Osteoblast (primary cell): ENCODE data around the gene CPZ. TPM values are rescaled to one million over a fixed set of nuclear protein-coding genes. Genes with fewer than 3 reads are reported as not detected.
A peak's percentile ranks its signal among the peaks of the same experiment; 100 is the strongest.

Source experiments
- DNase-seq: peaks from one replicate; pipeline ENCODE4 v3.0.0; 2011; ENCODE audit warnings: low spot score, mixed read lengths; ENCODE audit not compliant: insufficient read length; ENCODE audit errors: missing footprints
- H2AFZ ChIP-seq: 2 replicates; pipeline ENCODE4 v1.6.0; 2011; ENCODE audit warnings: mild to moderate bottlenecking, low read length
- H3K27ac ChIP-seq: 2 replicates; pipeline ENCODE4 v1.5.1; 2011; ENCODE audit warnings: mild to moderate bottlenecking, low read depth, low read length, moderate library complexity
- H3K27me3 ChIP-seq: 2 replicates; pipeline ENCODE4 v1.6.0; 2012; ENCODE audit warnings: mild to moderate bottlenecking, control low read depth, inconsistent platforms, low read length, moderate library complexity; ENCODE audit not compliant: insufficient read depth
- H3K36me3 ChIP-seq: 2 replicates; pipeline ENCODE4 v1.5.1; 2011; ENCODE audit warnings: mild to moderate bottlenecking, low read length, control low read depth, moderate library complexity; ENCODE audit not compliant: insufficient read depth
- H3K4me1 ChIP-seq: 2 replicates; pipeline ENCODE4 v1.5.1; 2011; ENCODE audit warnings: mild to moderate bottlenecking, low read length, control low read depth, moderate library complexity; ENCODE audit not compliant: insufficient read depth
- H3K4me2 ChIP-seq: 2 replicates; pipeline ENCODE4 v1.6.0; 2011; ENCODE audit warnings: mild to moderate bottlenecking, low read length; ENCODE audit not compliant: insufficient read depth
- H3K4me3 ChIP-seq: fragments of 200-600 bp; sonication (generic); 3 replicates; pipeline ENCODE4 v1.5.1; 2012; ENCODE audit warnings: mild to moderate bottlenecking, low read length, inconsistent platforms; ENCODE audit not compliant: insufficient read depth
- H3K79me2 ChIP-seq: 2 replicates; pipeline ENCODE4 v1.6.0; 2012; ENCODE audit warnings: mild to moderate bottlenecking, low read length, control low read depth, inconsistent platforms; ENCODE audit not compliant: insufficient read depth
- H3K9me3 ChIP-seq: 2 replicates; pipeline ENCODE4 v1.5.1; 2011; ENCODE audit warnings: low read depth, low read length, control low read depth
- H4K20me1 ChIP-seq: 2 replicates; pipeline ENCODE4 v1.6.0; 2012; ENCODE audit warnings: mild to moderate bottlenecking, low read length, control low read depth; ENCODE audit not compliant: insufficient read depth
- CTCF ChIP-seq: IDR thresholded peaks from 2 replicates; pipeline ENCODE4 v1.5.1; 2011; ENCODE audit warnings: mild to moderate bottlenecking, low read depth, low read length, moderate library complexity; ENCODE audit errors: extremely low read depth
- total RNA-seq: library from RNA; depleted of rRNA; stranded (reverse); fragments of >200 nt; gene quantifications from 2 replicates; pipeline ENCODE4 v1.2.3, GENCODE V29; 2012

Gene CPZ
- total RNA-seq, 1 donor = 44.5 TPM

DNA sequence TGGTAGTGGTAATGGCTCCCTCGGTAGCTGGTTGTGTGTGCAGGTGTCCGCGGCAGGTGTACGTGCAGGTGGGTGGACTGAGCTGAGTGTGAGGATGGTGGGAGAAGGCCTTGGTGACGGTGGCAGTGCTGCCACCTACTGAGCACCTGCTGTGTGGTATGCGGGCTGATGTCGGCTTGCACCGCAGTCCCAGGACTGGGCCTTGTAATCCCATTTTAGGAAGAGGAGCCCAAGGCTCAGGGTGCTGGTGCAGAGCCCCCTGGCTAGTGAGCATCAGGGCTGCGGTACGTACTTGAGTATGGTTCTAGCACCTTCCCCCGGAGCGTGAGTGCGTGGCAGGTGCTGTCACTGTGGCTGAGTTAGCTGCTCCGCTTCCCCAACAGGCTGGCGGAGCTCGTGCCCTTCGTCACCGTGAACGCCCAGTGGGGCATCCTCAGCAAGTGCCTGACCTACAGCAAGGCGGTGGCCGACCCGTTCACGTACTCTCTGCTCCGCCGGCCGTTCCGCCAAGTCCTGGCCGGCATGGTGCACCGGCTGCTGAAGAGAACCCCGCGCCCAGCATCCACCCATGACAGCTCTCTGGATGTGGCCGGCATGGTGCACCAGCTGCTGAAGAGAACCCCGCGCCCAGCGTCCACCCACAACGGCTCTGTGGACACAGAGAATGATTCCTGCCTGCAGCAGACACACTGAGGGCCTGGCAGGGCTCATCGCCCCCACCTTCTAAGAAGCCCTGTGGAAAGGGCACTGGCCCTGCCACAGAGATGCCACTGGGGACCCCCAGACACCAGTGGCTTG lies 5.7 kb upstream of the CPZ start:
- no peak overlapping the region for H3K4me3 ChIP-seq
- peak; percentile 88 for DNase-seq
- H3K79me2 ChIP-seq = no peaks in the 10 kb centered on the region
- no peaks in the 10 kb centered on the region for H3K9me3 ChIP-seq
- H3K27ac ChIP-seq = no peak overlapping the region
- H3K27me3 ChIP-seq = peaks cover 36% of the 10 kb centered on the region
- no peak overlapping the region for H3K4me2 ChIP-seq
- no peaks in the 10 kb centered on the region for H3K4me1 ChIP-seq
- no peaks in the 10 kb centered on the region for H3K36me3 ChIP-seq
- TF ChIP-seq CTCF = no peak
- H4K20me1 ChIP-seq = no peaks in the 10 kb centered on the region
- no peak overlapping the region for H2AFZ ChIP-seq

DNA sequence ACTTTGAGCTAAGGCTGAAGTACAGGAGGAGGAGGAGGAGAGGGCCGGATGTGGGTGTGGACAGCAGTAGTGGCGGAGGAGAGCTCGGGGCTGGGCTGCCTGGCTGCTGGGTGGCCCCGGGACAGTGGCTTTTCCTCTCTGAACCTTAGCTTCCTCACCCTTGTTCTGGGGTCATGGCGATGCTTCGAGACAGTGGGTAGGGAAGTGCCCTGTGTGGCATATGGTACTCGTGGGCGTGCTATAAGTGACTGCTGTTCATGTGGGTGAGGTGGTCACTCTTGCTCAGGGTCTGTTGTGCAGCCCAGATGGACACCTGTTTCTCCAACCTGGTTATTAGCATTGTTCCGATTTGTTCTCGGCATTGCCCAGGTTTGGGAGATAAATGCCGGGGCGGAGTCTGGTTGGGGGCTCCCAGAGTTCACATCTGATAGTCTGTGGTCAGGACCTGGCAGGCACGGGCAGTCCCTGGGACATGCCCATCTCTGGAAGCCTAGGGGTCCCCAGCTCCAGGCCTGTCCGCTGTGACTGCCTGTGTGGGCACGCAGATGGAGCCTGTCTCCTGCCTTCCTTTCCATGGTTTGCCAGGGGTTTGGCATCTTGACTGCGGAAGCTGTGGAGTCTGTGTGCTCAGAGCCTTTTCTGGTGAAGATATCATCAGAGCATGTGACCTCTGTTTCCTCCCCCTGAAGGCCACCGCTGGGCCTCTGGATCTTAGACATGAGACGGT lies 4.9 kb upstream of the CPZ start:
- TF ChIP-seq CTCF = no peak
- peaks cover 43% of the 10 kb centered on the region for H3K27me3 ChIP-seq
- no peak overlapping the region for H3K27ac ChIP-seq
- H3K36me3 ChIP-seq = no peaks in the 10 kb centered on the region
- no peak overlapping the region for H3K4me3 ChIP-seq
- H3K9me3 ChIP-seq = no peaks in the 10 kb centered on the region
- H3K4me2 ChIP-seq = no peak overlapping the region
- DNase-seq = peak; percentile 30
- no peaks in the 10 kb centered on the region for H4K20me1 ChIP-seq
- no peaks in the 10 kb centered on the region for H3K79me2 ChIP-seq
- no peak overlapping the region for H2AFZ ChIP-seq
- peaks cover 4% of the 10 kb centered on the region for H3K4me1 ChIP-seq

GRCh38 chr4:8588196-8588470 lies 4.4 kb upstream of the CPZ start:
- no peak overlapping the region for H3K4me2 ChIP-seq
- H3K4me3 ChIP-seq = no peak overlapping the region
- no peaks in the 10 kb centered on the region for H3K36me3 ChIP-seq
- DNase-seq = no peak
- H2AFZ ChIP-seq = no peak overlapping the region
- H3K9me3 ChIP-seq = no peaks in the 10 kb centered on the region
- no peaks in the 10 kb centered on the region for H4K20me1 ChIP-seq
- H3K27me3 ChIP-seq = peaks cover 48% of the 10 kb centered on the region
- no peak for TF ChIP-seq CTCF
- no peak overlapping the region for H3K27ac ChIP-seq
- H3K79me2 ChIP-seq = no peaks in the 10 kb centered on the region
- H3K4me1 ChIP-seq = peaks cover 6% of the 10 kb centered on the region

DNA sequence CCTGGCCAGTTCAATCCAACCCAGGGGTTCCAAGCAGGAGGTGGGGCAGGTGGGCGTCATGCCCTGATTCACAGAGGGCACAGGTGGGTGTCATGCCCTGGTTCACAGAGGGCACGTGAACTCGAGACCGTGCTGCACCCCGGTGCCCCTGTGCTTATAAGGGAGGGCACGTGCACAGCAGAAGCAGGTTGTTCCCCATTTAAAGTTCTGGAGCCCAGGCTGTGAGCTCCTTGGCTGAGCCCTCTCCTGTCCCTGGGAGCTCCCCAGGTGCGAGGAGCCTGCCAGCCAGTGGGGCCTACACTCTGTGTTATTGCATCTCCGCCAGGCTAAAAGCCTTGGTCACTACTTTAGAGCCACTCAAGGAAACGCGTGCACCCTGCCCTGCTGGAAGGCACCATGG lies 3.2 kb upstream of the CPZ start:
- Histone ChIP-seq H3K27me3 (peaks cover 56% of the 10 kb centered on the region), H3K4me1 (peaks cover 15% of the 10 kb centered on the region), H3K36me3 (no peaks in the 10 kb centered on the region), H2AFZ (no peak overlapping the region), H3K4me3 (no peak overlapping the region), H3K4me2 (no peak overlapping the region), H4K20me1 (peaks cover 7% of the 10 kb centered on the region), H3K9me3 (no peaks in the 10 kb centered on the region), H3K79me2 (no peaks in the 10 kb centered on the region), H3K27ac (no peak overlapping the region)
- TF ChIP-seq CTCF = no peak
- DNase-seq = peak; percentile 82
